NT2/D1 (cell line): ENCODE data around the gene SDK1.

Source experiments
- SUZ12 ChIP-seq: IDR thresholded peaks from 2 replicates; pipeline ENCODE4 v1.6.1; 2011; ENCODE audit not compliant: insufficient read length, insufficient read depth; ENCODE audit errors: extremely low read depth
- YY1 ChIP-seq: IDR thresholded peaks from 2 replicates; pipeline ENCODE4 v1.6.1; 2011; ENCODE audit not compliant: insufficient read length, insufficient read depth
- ZNF274 ChIP-seq: IDR thresholded peaks from 2 replicates; pipeline ENCODE4 v1.6.1; 2011; ENCODE audit warnings: mild to moderate bottlenecking, low read depth, low read length

GRCh38 chr7:4208086-4208485, 907.0 kb downstream of the SDK1 start:
- TF ChIP-seq ZNF274: no peak
- TF ChIP-seq YY1: no peak
- TF ChIP-seq SUZ12: no peak
